Measurements from ENCODE around the gene PCDHGA1. TPM values are rescaled to one million over a fixed set of nuclear protein-coding genes. Genes with fewer than 3 reads are reported as not detected.

PCDHGA1 gene
- total and polyA plus RNA-seq, 12 donors = 0.09 to 0.96 (median 0.30) TPM

DNA sequence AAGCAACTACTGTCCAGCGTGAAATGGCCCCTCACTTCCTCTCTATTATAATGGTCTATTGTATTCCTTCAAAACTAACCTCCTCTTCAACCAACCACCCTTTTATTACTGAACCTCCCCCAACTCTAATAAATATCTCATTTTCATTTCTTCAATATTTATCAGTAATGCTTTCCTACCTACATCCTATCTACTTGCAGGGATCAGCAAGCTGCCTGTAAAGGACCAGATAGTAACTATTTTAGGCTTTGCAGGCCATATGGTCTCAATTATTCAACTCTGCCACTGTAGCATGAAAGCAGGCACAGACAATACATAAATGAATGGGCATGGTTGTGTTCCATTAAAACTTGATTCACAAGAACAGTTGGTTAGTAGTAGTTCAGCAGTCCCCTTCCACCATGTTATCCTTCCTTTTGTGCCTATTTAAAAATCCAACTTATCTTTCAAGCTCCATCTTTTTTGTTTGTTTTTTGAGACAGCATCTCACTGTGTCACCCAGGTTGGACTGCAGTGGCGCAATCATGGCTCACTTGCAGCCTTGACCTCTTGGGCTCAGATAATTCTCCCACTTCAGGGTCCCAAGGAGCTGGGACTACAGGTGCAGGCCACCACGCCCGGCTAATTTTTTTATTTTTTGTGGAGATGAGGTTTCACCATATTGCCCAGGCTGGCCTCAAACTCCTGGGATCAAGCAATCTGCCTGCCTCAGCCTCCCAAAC lies 204.3 kb downstream of the PCDHGA1 start:
- Histone ChIP-seq H3K4me1 (replicated peaks in 1 of 2) (peaks cover 4 to 6% of the 10 kb centered on the region in 2 donors), H3K27me3 (no peaks in the 10 kb centered on the region), H3K4me3 (no peak overlapping the region), H3K27ac (no peak overlapping the region), H3K36me3 (replicated peaks in 1 of 2) (peaks cover 0 to 9% of the 10 kb centered on the region in 2 donors), H3K9me3 (replicated peaks in 1 of 3) (no peaks in the 10 kb centered on the region)
- WGBS, 4 donors = 89 to 95% (median 91%) methylated on average over 4 of the region's 4 CpGs
- no peak for DNase-seq
- TF ChIP-seq, protein P1, sequence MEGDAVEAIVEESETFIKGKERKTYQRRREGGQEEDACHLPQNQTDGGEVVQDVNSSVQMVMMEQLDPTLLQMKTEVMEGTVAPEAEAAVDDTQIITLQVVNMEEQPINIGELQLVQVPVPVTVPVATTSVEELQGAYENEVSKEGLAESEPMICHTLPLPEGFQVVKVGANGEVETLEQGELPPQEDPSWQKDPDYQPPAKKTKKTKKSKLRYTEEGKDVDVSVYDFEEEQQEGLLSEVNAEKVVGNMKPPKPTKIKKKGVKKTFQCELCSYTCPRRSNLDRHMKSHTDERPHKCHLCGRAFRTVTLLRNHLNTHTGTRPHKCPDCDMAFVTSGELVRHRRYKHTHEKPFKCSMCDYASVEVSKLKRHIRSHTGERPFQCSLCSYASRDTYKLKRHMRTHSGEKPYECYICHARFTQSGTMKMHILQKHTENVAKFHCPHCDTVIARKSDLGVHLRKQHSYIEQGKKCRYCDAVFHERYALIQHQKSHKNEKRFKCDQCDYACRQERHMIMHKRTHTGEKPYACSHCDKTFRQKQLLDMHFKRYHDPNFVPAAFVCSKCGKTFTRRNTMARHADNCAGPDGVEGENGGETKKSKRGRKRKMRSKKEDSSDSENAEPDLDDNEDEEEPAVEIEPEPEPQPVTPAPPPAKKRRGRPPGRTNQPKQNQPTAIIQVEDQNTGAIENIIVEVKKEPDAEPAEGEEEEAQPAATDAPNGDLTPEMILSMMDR (IDR thresholded peaks at IDR 0.05) = no peak
- no peak for TF ChIP-seq POLR2A (IDR thresholded peaks at IDR 0.05)
- intact Hi-C loops (cut with DNase I) = no loop called here

DNA sequence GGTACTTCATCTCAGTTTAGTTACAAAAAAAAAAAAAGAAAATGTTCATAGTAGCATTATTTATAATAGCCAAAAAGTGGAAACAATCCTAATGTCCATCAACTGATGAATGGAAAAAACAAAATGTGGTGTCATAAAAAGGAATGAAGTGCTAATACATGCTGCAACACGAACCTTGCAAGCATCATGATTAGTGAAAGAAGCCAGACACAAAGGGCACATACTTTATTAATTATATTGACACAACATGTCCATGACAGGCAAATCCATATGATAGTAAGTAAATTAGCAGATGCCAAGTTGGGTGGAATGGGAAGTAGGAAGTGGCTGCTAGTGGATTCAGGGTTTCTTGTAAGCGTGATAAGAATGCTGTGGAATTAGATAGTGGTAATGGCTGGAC lies 212.7 kb downstream of the PCDHGA1 start:
- intact Hi-C loops (cut with DNase I) = no loop called here
- H3K4me1 ChIP-seq (replicated peaks in 1 of 2) = no peaks in the 10 kb centered on the region
- no peak for DNase-seq
- no peaks in the 10 kb centered on the region for H3K27me3 ChIP-seq
- WGBS, 4 donors = 91 to 97% (median 94%) methylated on average over 2 of the region's 2 CpGs
- TF ChIP-seq, protein P1 (IDR thresholded peaks at IDR 0.05) = no peak
- no peak for TF ChIP-seq POLR2A (IDR thresholded peaks at IDR 0.05)
- H3K36me3 ChIP-seq (replicated peaks in 1 of 2) = no peaks in the 10 kb centered on the region
- H3K9me3 ChIP-seq (replicated peaks in 1 of 3) = peaks cover 0 to 9% (median 0%) of the 10 kb centered on the region in 3 donors
- no peak overlapping the region for H3K4me3 ChIP-seq
- no peak overlapping the region for H3K27ac ChIP-seq

DNA sequence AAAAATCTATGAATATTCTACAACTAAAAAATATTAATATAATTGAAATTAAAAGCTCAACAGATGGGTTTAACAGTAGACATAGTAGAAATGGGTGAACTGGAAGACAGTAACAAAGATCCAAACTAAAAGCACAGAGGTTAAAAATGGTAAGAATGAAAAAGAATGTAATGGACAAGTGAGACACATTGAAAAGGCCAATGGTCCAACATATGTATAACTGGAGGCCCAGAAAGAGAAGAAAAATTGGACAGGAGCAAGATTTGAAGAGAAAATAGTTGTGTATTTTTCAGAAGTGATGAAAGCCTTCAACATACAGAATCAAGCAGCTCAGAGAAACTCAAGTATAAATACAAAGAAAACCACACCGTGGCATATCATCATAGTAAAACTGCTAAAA lies 217.2 kb downstream of the PCDHGA1 start:
- intact Hi-C loops (cut with DNase I) = no loop called here
- Histone ChIP-seq H3K27me3 (no peaks in the 10 kb centered on the region), H3K27ac (no peak overlapping the region), H3K4me1 (replicated peaks in 1 of 2) (no peaks in the 10 kb centered on the region), H3K9me3 (replicated peaks in 1 of 3) (peaks cover 0 to 13% (median 0%) of the 10 kb centered on the region in 3 donors), H3K4me3 (no peak overlapping the region), H3K36me3 (replicated peaks in 1 of 2) (no peaks in the 10 kb centered on the region)
- WGBS, 4 donors = 96 to 100% (median 98%) methylated on average over 1 of the region's 1 CpG
- no peak for TF ChIP-seq POLR2A (IDR thresholded peaks at IDR 0.05)
- TF ChIP-seq, protein P1 (IDR thresholded peaks at IDR 0.05) = no peak
- no peak for DNase-seq

DNA sequence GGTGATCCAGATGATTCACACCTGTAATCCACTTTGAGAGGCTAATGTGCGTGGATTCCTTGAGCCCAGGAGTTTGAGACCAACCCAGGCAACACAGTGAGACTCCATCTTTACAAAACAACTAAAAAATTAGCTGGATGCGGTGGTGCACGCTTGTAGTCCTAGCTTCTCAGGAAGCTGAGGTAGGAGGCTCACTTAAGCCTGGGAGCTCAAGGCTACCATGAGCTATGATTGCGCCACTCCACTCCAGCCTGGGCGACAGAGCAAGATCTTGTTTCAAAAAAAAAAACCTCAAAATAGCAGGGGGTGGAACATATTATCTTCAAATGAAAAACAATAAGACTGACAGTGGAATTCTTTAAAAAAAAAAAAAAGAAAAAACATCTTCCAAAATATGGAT lies 217.6 kb downstream of the PCDHGA1 start:
- no peaks in the 10 kb centered on the region for H3K4me1 ChIP-seq (replicated peaks in 1 of 2)
- no peak for TF ChIP-seq POLR2A (IDR thresholded peaks at IDR 0.05)
- TF ChIP-seq, protein P1 (IDR thresholded peaks at IDR 0.05) = no peak
- no peak overlapping the region for H3K4me3 ChIP-seq
- DNase-seq = no peak
- intact Hi-C loops (cut with DNase I) = no loop called here
- H3K27me3 ChIP-seq = no peaks in the 10 kb centered on the region
- 93 to 96% (median 95%) methylated on average over 5 of the region's 5 CpGs for WGBS, 4 donors
- peaks cover 0 to 13% (median 0%) of the 10 kb centered on the region in 3 donors for H3K9me3 ChIP-seq (replicated peaks in 1 of 3)
- no peaks in the 10 kb centered on the region for H3K36me3 ChIP-seq (replicated peaks in 1 of 2)
- no peak overlapping the region for H3K27ac ChIP-seq
